ENCODE measurements around the gene AHDC1. TPM values are rescaled to one million over a fixed set of nuclear protein-coding genes. Genes with fewer than 3 reads are reported as not detected.

Gene AHDC1
- total and polyA plus RNA-seq, 2 of the 13 experiments (the other 11 are each of a cell fraction or from before 2014, with no cell fraction given): 1.0 to 2.7 TPM

DNA sequence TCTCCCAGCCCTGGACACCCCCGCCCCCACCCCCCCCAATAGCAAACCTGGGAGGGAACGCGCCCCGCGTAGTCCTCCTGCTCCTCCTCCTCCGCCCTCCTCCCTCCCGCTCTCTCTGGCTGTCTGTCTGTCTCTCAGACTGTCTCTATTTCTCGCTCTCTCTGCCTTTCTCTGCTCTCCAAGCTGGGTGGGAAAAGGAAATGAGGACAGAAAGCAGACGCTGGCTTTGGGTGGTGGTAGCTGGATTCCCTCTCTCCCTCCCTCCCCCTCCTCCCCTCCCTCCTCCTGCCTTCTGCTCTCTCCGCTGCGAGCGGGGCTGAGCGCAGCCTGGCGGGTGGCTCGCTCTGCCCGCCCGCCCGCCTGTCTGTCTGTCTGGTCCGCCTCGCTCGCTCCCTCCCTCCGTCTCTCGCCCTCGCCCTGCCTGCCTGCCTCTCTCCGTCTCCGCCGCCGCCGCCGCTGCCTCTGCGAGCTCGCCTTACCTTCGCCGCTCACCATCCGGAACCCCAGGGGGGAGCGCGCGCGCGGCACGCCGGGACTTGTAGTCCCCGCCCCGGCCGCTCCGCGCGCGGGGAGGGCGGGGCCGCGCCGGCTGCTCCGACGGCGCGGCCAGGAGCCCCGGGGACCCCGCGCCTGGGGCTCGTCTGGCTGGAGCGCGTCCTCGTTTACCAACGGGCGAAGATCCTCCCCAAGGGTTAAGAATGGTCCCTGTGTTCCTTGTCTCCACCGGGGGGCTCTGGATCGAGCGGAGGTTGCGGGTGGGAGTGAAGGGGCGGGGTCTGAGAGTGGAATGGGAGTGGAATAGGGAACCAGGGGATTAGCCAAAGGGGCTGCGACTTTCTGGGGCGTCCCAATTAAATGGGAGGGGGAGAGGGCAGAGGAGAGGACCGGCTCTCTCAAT is at the start of gene AHDC1 (continued):
- TF ChIP-seq MNT (IDR thresholded peaks at IDR 0.05) (no peak), ZNF512B (CRISPR knock-in tag; IDR thresholded peaks at IDR 0.05; ENCODE audit: borderline replicate concordance) (no peak), MED8 (CRISPR knock-in tag; IDR thresholded peaks at IDR 0.05; ENCODE audit: insufficient replicate concordance) (no peak), SMAD9 (CRISPR knock-in tag; IDR thresholded peaks at IDR 0.05) (no peak), RFXANK (CRISPR knock-in tag; IDR thresholded peaks at IDR 0.05) (no peak), ZBTB38 (CRISPR knock-in tag; IDR thresholded peaks at IDR 0.05) (no peak), E2F2 (CRISPR knock-in tag; IDR thresholded peaks at IDR 0.05; ENCODE audit: borderline replicate concordance) (no peak), TIGD3 (CRISPR knock-in tag; IDR thresholded peaks at IDR 0.05; ENCODE audit: borderline replicate concordance) (no peak), GZF1 (CRISPR knock-in tag; IDR thresholded peaks at IDR 0.05) (0 out of 2 replicates have a peak, but pooled peaks have one; percentile 32), PLSCR1 (CRISPR knock-in tag; IDR thresholded peaks at IDR 0.05; ENCODE audit: borderline replicate concordance) (no peak), XRCC5 (optimal IDR thresholded peaks at IDR 0.05; ENCODE audit: low read length) (no peak), ZNF678 (CRISPR knock-in tag; IDR thresholded peaks at IDR 0.05) (no peak), MAFF (IDR thresholded peaks at IDR 0.05; ENCODE audit: low read depth, low read length) (no peak), ETV6 (CRISPR knock-in tag; conservative IDR thresholded peaks at IDR 0.05) (no peak), ZNF253 (CRISPR knock-in tag; IDR thresholded peaks at IDR 0.05; ENCODE audit: borderline replicate concordance) (no peak), ZNF333 (CRISPR knock-in tag; IDR thresholded peaks at IDR 0.05; ENCODE audit: borderline replicate concordance) (no peak), KLF6 (CRISPR knock-in tag; IDR thresholded peaks at IDR 0.05) (no peak)
- TF ChIP-seq, protein P1, sequence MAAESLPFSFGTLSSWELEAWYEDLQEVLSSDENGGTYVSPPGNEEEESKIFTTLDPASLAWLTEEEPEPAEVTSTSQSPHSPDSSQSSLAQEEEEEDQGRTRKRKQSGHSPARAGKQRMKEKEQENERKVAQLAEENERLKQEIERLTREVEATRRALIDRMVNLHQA (CRISPR knock-in tag; IDR thresholded peaks at IDR 0.05): no peak
- TF ChIP-seq, protein P2, sequence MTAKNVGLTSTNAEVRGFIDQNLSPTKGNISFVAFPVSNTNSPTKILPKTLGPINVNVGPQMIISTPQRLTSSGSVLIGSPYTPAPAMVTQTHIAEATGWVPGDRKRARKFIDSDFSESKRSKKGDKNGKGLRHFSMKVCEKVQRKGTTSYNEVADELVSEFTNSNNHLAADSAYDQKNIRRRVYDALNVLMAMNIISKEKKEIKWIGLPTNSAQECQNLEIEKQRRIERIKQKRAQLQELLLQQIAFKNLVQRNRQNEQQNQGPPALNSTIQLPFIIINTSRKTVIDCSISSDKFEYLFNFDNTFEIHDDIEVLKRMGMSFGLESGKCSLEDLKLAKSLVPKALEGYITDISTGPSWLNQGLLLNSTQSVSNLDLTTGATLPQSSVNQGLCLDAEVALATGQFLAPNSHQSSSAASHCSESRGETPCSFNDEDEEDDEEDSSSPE (CRISPR knock-in tag; IDR thresholded peaks at IDR 0.05): 0 out of 2 replicates have a peak, but pooled peaks have one; percentile 32

All from HepG2 (cell line).